Endothelial cell of umbilical vein (primary cell): ENCODE results near the gene KYNU. TPM values are rescaled to one million over a fixed set of nuclear protein-coding genes. Genes with fewer than 3 reads are reported as not detected.

Experiments used
- BruUV-seq: library from RNA; stranded (reverse); fragments of 400-500 nt; replicated peaks from 2 replicates; lab custom pipeline; 2021; lab: Mats Ljungman, UMichigan
- CTCF ChIA-PET: fragments of 300-600, 350-600 bp; sonication (Branson Sonifier 250); formaldehyde crosslinking; loops from one replicate; lab custom pipeline; 2021; ENCODE audit warnings: antibody characterized with exemption, inconsistent platforms; lab: Charles Lee
- POLR2A ChIA-PET: fragments of 300-600, 350-600 bp; sonication (Branson Sonifier 250); formaldehyde crosslinking; loops from one replicate; lab custom pipeline; 2021; ENCODE audit warnings: antibody characterized with exemption, inconsistent platforms; lab: Charles Lee
- DNase-seq: peaks from one replicate; pipeline ENCODE4 v3.0.0-alpha.2; 2011; ENCODE audit warnings: low read depth, low spot score
- FAIRE-seq: peaks from 2 replicates; lab custom pipeline; 2011; peaks lifted over from hg19 to GRCh38; lab: Jason Lieb, UNC
- H2AFZ ChIP-seq: 2 replicates; pipeline ENCODE4 v1.6.0; 2012; ENCODE audit warnings: low read depth, low read length, control low read depth, inconsistent platforms
- H3K27ac ChIP-seq: 2 replicates; pipeline ENCODE4 v1.5.1; 2011; ENCODE audit warnings: low read depth, mild to moderate bottlenecking, control low read depth, low read length, moderate library complexity; ENCODE audit not compliant: insufficient read depth
- H3K27me3 ChIP-seq, 2 experiments: 2 replicates each; pipeline versions ENCODE4 v1.6.0 to v1.6.1; 2011; ENCODE audit warnings: low read length in 2 of 2, mixed read lengths in 1 of 2; ENCODE audit not compliant: control insufficient read depth in 2 of 2, insufficient read depth in 2 of 2
- H3K36me3 ChIP-seq, 2 experiments: 2 replicates in 1 of 2; 3 replicates in 1 of 2; pipeline ENCODE4 v1.5.1; 2011; ENCODE audit warnings: low read length in 2 of 2, mild to moderate bottlenecking in 1 of 2, moderate library complexity in 1 of 2; ENCODE audit not compliant: control insufficient read depth in 2 of 2, insufficient read depth in 2 of 2; ENCODE audit errors: extremely low read depth in 1 of 2
- H3K4me1 ChIP-seq: 3 replicates; pipeline ENCODE4 v1.5.1; 2011; ENCODE audit warnings: mild to moderate bottlenecking, low read length; ENCODE audit not compliant: control insufficient read depth, insufficient read depth; ENCODE audit errors: extremely low read depth
- H3K4me2 ChIP-seq: 2 replicates; pipeline ENCODE4 v1.6.1; 2011; ENCODE audit warnings: low read length, control low read depth, mixed read lengths; ENCODE audit not compliant: insufficient read depth
- H3K4me3 ChIP-seq, 3 experiments: fragments of 200-600 bp in 1 of 3; sonication (generic), shearing (Covaris generic) in 1 of 3; replicated peaks in 1 of 3; 2 replicates each; pipeline ENCODE4 v1.5.1; 2011 to 2016; ENCODE audit warnings: control low read depth in 3 of 3, low read length in 3 of 3, mild to moderate bottlenecking in 2 of 3, inconsistent platforms in 1 of 3, low read depth in 1 of 3, moderate library complexity in 1 of 3; ENCODE audit not compliant: insufficient read depth in 1 of 3
- H3K79me2 ChIP-seq: 2 replicates; pipeline ENCODE4 v1.6.0; 2012; ENCODE audit warnings: low read length, inconsistent platforms; ENCODE audit not compliant: control insufficient read depth, insufficient read depth
- H3K9ac ChIP-seq: replicated peaks from 2 replicates; pipeline ENCODE3; 2011; ENCODE audit warnings: low read length, control low read depth; ENCODE audit not compliant: insufficient read depth; ENCODE audit errors: extremely low read depth
- H3K9me1 ChIP-seq: replicated peaks from 3 replicates; pipeline ENCODE4 v1.6.0; 2011; ENCODE audit warnings: mild to moderate bottlenecking, low read length; ENCODE audit not compliant: control insufficient read depth, insufficient read depth; ENCODE audit errors: extremely low read depth
- H3K9me3 ChIP-seq: replicated peaks from 2 replicates; pipeline ENCODE4 v1.5.1; 2012; ENCODE audit warnings: low read length, inconsistent platforms; ENCODE audit not compliant: control insufficient read depth, insufficient read depth
- H4K20me1 ChIP-seq: replicated peaks from 2 replicates; pipeline ENCODE3; 2011; ENCODE audit warnings: mild to moderate bottlenecking, low read length; ENCODE audit not compliant: control insufficient read depth, insufficient read depth; ENCODE audit errors: extremely low read depth
- CTCF ChIP-seq, 2 donors: IDR thresholded peaks; 1 replicate in 1 of 2; 2 replicates in 1 of 2; pipeline ENCODE4 v1.5.1; 2011; ENCODE audit warnings: low read length in 2 of 2, mild to moderate bottlenecking in 2 of 2, moderate library complexity in 2 of 2, control low read depth in 1 of 2, inconsistent platforms in 1 of 2, low read depth in 1 of 2; ENCODE audit not compliant: insufficient read depth in 1 of 2; ENCODE audit errors: extremely low read depth in 1 of 2
- EZH2 ChIP-seq: IDR thresholded peaks from 2 replicates; pipeline ENCODE4 v1.6.1; 2012; ENCODE audit warnings: borderline replicate concordance, low read depth, mild to moderate bottlenecking, moderate library complexity, low read length, inconsistent platforms; ENCODE audit not compliant: severe bottlenecking
- FOS ChIP-seq: IDR thresholded peaks from 2 replicates; pipeline ENCODE4 v1.6.1; 2011; ENCODE audit warnings: mild to moderate bottlenecking, low read length, moderate library complexity, borderline replicate concordance; ENCODE audit not compliant: insufficient read depth
- GATA2 ChIP-seq: IDR thresholded peaks from 2 replicates; pipeline ENCODE4 v1.7.0; 2011; ENCODE audit warnings: low read depth, mild to moderate bottlenecking, moderate library complexity, mixed read lengths, low read length; ENCODE audit not compliant: insufficient read length, insufficient read depth
- JUN ChIP-seq: IDR thresholded peaks from 2 replicates; pipeline ENCODE4 v1.6.1; 2011; ENCODE audit warnings: borderline replicate concordance, low read depth; ENCODE audit not compliant: insufficient read length, insufficient read depth
- MAX ChIP-seq: IDR thresholded peaks from 2 replicates; pipeline ENCODE4 v1.6.1; 2011; ENCODE audit not compliant: insufficient read depth, insufficient read length
- MYC ChIP-seq: IDR thresholded peaks from one replicate; pipeline ENCODE4 v1.6.1; 2011; ENCODE audit warnings: mild to moderate bottlenecking, low read depth, low read length
- POLR2A ChIP-seq: IDR thresholded peaks from 2 replicates; pipeline ENCODE4 v1.6.1; 2012; ENCODE audit warnings: low read depth, mild to moderate bottlenecking, control low read depth, low read length
- POLR2AphosphoS5 ChIP-seq: IDR thresholded peaks from 2 replicates; pipeline ENCODE4 v1.6.1; 2012; ENCODE audit warnings: low read depth, mild to moderate bottlenecking, control low read depth, low read length, moderate library complexity; ENCODE audit not compliant: insufficient read depth
- dilution Hi-C: fragments of 300-500 bp; cut with MboI; formaldehyde crosslinking; loops from one replicate; pipeline ENCODE4 v1.15.0; 2019; ENCODE audit warnings: low sequenced_read_pairs; ENCODE audit not compliant: extremely low pct_ligation_motif_present
- intact Hi-C: fragments of 100-400 bp; cut with micrococcal nuclease; formaldehyde crosslinking; loops from one replicate; pipeline ENCODE4 v1.10.0; 2022
- polyA plus RNA-seq, 4 experiments: library from polyadenylated mRNA; depleted of rRNA in 3 of 4; stranded (reverse) in 3 of 4; unstranded in 1 of 4; fragments of >200 nt; gene quantifications; 2 replicates each; pipeline versions ENCODE4 v1.2.1 to v1.2.3, GENCODE V29; 2011 to 2012; ENCODE audit warnings: missing spikeins in 1 of 4
- total RNA-seq: library from RNA; stranded (reverse); gene quantifications from 2 replicates; pipeline ENCODE4 v1.2.3, GENCODE V29; 2021

Gene KYNU
- total and polyA plus RNA-seq, 2 donors (not counting 3 experiments of a cell fraction or from before 2014, with no cell fraction given): 0.04 TPM; not detected in 1

GRCh38 chr2:142918624-142919023 is 41.2 kb downstream of the KYNU start:
- Histone ChIP-seq H3K9me3 (no peaks in the 10 kb centered on the region), H3K79me2 (no peaks in the 10 kb centered on the region), H3K4me1 (no peaks in the 10 kb centered on the region), H3K36me3 (no peaks in the 10 kb centered on the region), H3K27ac (no peak overlapping the region), H3K4me2 (no peak overlapping the region), H3K27me3 (no peaks in the 10 kb centered on the region), H3K9me1 (no peaks in the 10 kb centered on the region), H2AFZ (no peak overlapping the region), H3K4me3 (no peak overlapping the region), H4K20me1 (no peaks in the 10 kb centered on the region), H3K9ac (no peak overlapping the region)
- no peak for FAIRE-seq
- POLR2A ChIA-PET: no interaction called here
- TF ChIP-seq MYC (no peak), EZH2 (no peak), POLR2A (no peak), FOS (no peak), MAX (no peak), GATA2 (no peak), POLR2AphosphoS5 (no peak), CTCF (IDR thresholded peaks at IDR 0.05; ENCODE audit: extremely low read depth in 1 of 2, insufficient read depth in 1 of 2, low read depth in 1 of 2, low read length in 2 of 2) (no peak), JUN (no peak)
- no peak for DNase-seq
- CTCF ChIA-PET: interaction anchor here (1.1 to 1.2 kb wide), 2 partner anchors 22 to 65 kb away, joined by 3 to 4 read pairs; no protein-coding TSS in a partner anchor
- dilution Hi-C loops (no loop called here), intact Hi-C loops (no loop called here)
- no TSS peak for BruUV-seq
